Stimulated activated memory B cell treated with anti-CD40 and anti-IgM and Interleukin-4, amounts not matched to agents 10 μg/mL and 1 μg/mL and 100 μg/mL, for 72 hours (primary cell): ENCODE data around the gene PPP2R3B.
A peak's percentile ranks its signal among the peaks of the same experiment; 100 is the strongest.
"Not testable (repeated sequence)": the region's sequence is repeated elsewhere in the genome, so short reads cannot be mapped to it uniquely, and the experiment has no call there.

Experiments used
- ATAC-seq: fragments of 150-1000 bp; cut with Tn5 transposase; 2 replicates; pipeline ENCODE4 v1.10.0; 2021
- H3K27ac Mint-ChIP-seq: one replicate; pipeline ENCODE4 v1.8.0; 2022; ENCODE audit warnings: mild to moderate bottlenecking, mixed read lengths
- H3K27me3 Mint-ChIP-seq: one replicate; pipeline ENCODE4 v1.8.0; 2022; ENCODE audit warnings: mixed read lengths
- H3K36me3 Mint-ChIP-seq: one replicate; pipeline ENCODE4 v1.8.0; 2022; ENCODE audit warnings: mixed read lengths
- H3K4me1 Mint-ChIP-seq: one replicate; pipeline ENCODE4 v1.8.0; 2022; ENCODE audit warnings: mixed read lengths
- H3K4me3 Mint-ChIP-seq: one replicate; pipeline ENCODE4 v1.8.0; 2022; ENCODE audit warnings: mild to moderate bottlenecking, moderate library complexity, mixed read lengths
- H3K9me3 Mint-ChIP-seq: one replicate; pipeline ENCODE4 v1.8.0; 2022; ENCODE audit warnings: mixed read lengths

The PPP2R3B gene, protein sequence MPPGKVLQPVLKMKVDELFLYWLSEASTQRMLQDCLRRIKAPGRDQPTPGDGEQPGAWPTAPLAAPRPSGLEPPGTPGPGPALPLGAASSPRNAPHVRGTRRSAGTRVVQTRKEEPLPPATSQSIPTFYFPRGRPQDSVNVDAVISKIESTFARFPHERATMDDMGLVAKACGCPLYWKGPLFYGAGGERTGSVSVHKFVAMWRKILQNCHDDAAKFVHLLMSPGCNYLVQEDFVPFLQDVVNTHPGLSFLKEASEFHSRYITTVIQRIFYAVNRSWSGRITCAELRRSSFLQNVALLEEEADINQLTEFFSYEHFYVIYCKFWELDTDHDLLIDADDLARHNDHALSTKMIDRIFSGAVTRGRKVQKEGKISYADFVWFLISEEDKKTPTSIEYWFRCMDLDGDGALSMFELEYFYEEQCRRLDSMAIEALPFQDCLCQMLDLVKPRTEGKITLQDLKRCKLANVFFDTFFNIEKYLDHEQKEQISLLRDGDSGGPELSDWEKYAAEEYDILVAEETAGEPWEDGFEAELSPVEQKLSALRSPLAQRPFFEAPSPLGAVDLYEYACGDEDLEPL

DNA sequence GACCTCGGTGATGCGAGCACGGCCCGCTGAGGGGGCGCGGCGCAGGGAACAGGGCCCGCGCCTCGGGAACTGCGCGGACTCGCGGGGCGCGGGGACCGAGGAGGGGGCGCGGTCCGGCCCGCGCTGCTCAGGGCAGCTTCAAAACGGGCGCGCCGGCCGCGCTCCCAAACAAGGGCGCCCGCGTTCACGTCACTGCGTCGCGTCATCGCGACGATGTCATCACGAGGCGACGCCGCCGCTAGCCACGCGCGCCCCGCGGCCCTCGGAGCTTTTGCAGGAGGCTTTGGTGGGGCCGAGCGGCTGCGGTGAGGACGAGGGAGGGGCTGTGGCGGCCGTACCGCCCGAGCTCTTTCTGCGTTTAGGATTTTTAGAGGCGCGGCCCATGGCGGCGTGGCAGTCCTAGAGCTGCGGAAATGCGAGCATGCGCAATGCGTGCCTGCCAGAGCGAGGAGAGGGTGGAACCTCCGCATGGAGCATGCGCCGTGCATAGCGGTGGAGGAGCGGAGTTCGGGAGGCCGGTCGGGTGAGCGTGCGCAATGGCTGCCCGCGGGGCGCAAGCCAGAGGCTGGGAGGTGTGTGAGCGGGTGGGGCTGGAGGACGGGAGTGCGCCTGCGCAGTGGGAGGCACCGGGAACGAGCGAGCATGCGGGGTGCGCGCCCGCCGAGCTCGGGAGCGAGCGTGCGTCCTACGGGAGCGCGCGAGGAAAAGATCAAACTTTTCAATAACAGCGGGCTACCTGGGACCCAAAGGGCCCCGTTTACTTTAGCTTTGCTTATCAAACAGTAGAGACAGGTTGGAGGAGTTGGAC, at the start of gene PPP2R3B:
Gene PPP2R3B (minus strand): TSS at position 140 of the 808 bp plus-strand sequence. CDS start 216 bp downstream, outside the sequence.
- Mint-ChIP-seq H3K4me1 (peaks cover 5% of the 10 kb centered on the region), H3K27me3 (no peaks in the 10 kb centered on the region), H3K4me3 (peak within 1 kb of the TSS; percentile 92), H3K9me3 (no peaks in the 10 kb centered on the region), H3K36me3 (peaks cover 3% of the 10 kb centered on the region), H3K27ac (peak within 1 kb of the TSS; percentile 98)
- ATAC-seq, result peak; percentile 97

DNA sequence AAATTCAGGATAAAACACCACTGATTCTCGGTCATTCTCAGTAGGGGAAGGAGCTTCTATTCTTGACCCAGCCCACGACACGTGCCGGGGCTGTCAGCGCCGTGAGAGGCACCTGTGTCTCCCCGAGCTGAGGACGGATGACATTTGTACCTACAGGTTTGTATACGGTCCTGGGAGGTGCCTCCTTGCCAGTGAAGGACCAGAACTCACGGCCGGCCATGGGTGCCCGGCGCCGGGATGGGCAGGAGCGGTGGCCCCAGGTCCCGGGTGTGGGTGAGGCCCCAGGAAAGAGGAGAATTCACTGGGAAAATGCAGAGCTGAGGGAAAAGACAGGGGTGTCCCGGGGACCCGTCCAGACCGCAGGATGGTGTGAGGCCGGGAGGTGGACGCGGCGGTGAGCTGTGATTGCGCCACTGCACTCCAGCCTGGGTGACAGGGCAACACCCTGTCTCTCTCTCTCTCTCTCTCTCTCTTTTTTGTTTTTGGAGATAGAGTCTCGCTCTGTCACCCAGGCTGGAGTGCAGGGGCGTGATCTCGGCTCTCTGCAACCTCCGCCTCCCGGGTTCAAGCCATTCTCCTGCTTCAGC, 48.9 kb upstream of the PPP2R3B start:
- peaks cover 15% of the 10 kb centered on the region for H3K27me3 Mint-ChIP-seq
- H3K4me1 Mint-ChIP-seq, result peaks cover 14% of the 10 kb centered on the region
- H3K36me3 Mint-ChIP-seq, result peaks cover 6% of the 10 kb centered on the region
- H3K27ac Mint-ChIP-seq, result no peak overlapping the region
- no peak for ATAC-seq
- H3K4me3 Mint-ChIP-seq, result no peak overlapping the region
- H3K9me3 Mint-ChIP-seq, result peaks cover 26% of the 10 kb centered on the region

DNA sequence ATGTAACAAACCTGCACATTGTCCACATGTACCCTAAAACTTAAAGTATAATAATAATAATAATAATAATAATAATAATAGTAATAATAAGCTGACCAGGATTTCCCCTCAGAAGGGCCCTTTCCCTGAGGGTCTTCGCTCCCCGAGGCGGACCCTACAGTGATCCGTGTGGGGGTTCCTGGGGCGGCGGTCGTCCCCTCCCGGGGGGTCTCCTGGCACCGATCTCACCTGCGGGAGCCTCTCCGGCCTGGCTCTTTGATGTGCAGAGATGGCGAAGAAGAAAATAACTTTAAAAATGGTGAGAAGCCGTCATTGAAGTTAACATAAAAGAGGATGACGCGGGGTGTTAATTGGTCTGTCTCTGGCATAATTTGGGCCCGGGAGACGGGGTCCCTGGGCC, 48.2 kb upstream of the PPP2R3B start:
- H3K4me3 Mint-ChIP-seq, result no peak overlapping the region
- peaks cover 22% of the 10 kb centered on the region for H3K27me3 Mint-ChIP-seq
- H3K4me1 Mint-ChIP-seq, result peaks cover 14% of the 10 kb centered on the region
- peaks cover 6% of the 10 kb centered on the region for H3K36me3 Mint-ChIP-seq
- ATAC-seq, result no peak
- peaks cover 20% of the 10 kb centered on the region for H3K9me3 Mint-ChIP-seq
- no peak overlapping the region for H3K27ac Mint-ChIP-seq

DNA sequence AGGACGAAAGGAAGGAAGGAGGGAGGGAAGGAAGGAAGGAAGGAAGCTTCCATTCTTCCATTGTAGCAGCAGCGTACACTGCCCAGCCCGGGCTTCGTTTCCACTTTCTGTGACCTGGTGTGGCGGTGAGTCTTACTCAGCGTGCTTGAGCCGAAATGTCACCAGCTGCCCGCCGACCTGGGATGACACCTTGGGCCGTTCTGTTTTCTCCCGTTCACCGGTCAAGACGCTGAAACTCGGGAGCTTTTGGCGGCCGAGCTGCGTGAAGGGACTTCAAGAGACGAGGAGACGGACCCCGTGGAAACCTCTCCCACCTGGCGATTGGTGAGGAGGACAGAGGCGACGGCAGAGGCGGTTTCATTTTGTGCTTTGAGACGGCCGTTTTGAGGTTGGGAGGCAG, 47.1 kb upstream of the PPP2R3B start:
- Mint-ChIP-seq H3K27ac (no peak overlapping the region), H3K4me3 (no peak overlapping the region), H3K9me3 (peaks cover 14% of the 10 kb centered on the region), H3K4me1 (peaks cover 14% of the 10 kb centered on the region), H3K36me3 (peaks cover 6% of the 10 kb centered on the region), H3K27me3 (peaks cover 30% of the 10 kb centered on the region)
- no peak for ATAC-seq

DNA sequence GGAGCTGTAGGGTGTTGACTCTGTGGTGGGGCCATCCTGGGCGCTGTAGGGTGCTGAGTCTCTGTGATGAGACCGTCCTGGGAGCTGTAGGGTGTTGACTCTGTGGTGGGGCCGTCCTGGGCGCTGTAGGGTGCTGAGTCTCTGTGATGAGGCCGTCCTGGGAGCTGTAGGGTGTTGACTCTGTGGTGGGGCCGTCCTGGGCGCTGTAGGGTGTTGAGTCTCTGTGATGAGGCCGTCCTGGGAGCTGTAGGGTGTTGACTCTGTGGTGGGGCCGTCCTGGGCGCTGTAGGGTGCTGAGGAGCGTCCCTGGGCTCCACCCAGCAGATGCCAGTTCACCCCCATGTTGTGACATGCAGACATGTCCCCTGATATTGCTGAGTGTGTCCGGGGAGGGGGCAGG, 46.0 kb upstream of the PPP2R3B start:
- H3K36me3 Mint-ChIP-seq, H3K4me3 Mint-ChIP-seq, H3K27ac Mint-ChIP-seq, ATAC-seq: not testable (repeated sequence)
- peaks cover 14% of the 10 kb centered on the region for H3K9me3 Mint-ChIP-seq
- H3K27me3 Mint-ChIP-seq, result peaks cover 42% of the 10 kb centered on the region
- H3K4me1 Mint-ChIP-seq, result peaks cover 14% of the 10 kb centered on the region

DNA sequence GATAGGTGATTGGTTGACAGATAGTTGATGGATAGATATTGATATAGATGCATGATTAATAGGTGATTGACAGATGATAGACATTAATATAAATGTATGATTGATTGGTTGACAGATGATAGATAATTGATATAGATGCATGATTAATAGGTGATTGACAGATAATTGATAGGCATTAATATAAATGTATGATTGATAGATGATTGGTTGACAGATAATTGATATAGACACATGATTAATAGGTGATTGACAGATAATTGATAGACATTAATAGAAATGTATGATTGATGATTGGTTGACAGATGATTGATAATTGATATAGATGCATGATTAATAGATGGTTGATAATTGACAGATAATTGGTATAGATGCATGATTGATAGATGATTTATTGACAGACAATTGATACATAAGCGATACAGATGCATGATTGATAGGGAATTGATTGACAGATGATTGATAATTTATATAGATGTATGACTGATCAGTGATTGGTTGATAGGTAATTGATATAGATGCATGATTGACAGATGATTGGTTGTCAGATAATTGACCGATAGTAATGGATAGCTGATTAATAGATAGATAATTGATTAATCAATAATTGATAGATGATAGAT, 44.9 kb upstream of the PPP2R3B start:
- Mint-ChIP-seq H3K27ac (no peak overlapping the region), H3K27me3 (peaks cover 49% of the 10 kb centered on the region), H3K36me3 (peaks cover 6% of the 10 kb centered on the region), H3K9me3 (peaks cover 8% of the 10 kb centered on the region), H3K4me3 (no peak overlapping the region), H3K4me1 (peaks cover 7% of the 10 kb centered on the region)
- ATAC-seq, result no peak

DNA sequence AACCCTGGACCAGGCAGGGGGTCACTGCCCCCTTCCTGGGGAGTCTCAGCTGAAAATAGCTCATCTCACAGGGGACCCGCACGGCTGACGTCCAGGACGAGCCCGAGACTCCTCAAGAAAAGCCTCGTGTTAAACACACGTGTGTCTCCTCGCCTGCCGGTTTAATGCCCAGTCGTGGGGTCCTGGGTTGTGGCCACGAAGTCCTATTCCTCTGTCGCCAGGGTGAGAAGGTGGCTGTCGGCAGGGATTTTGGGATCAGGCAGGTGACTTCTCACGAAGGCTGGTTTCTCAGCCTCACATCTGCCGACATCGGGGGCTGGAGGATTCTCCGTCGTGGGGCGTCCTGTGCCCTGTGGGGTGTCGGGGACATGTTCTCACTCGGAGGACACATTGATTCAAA, 44.3 kb upstream of the PPP2R3B start:
- Mint-ChIP-seq H3K4me1 (peaks cover 1% of the 10 kb centered on the region), H3K9me3 (peaks cover 3% of the 10 kb centered on the region), H3K27me3 (peaks cover 54% of the 10 kb centered on the region), H3K4me3 (no peak overlapping the region), H3K36me3 (peaks cover 6% of the 10 kb centered on the region), H3K27ac (no peak overlapping the region)
- no peak for ATAC-seq

DNA sequence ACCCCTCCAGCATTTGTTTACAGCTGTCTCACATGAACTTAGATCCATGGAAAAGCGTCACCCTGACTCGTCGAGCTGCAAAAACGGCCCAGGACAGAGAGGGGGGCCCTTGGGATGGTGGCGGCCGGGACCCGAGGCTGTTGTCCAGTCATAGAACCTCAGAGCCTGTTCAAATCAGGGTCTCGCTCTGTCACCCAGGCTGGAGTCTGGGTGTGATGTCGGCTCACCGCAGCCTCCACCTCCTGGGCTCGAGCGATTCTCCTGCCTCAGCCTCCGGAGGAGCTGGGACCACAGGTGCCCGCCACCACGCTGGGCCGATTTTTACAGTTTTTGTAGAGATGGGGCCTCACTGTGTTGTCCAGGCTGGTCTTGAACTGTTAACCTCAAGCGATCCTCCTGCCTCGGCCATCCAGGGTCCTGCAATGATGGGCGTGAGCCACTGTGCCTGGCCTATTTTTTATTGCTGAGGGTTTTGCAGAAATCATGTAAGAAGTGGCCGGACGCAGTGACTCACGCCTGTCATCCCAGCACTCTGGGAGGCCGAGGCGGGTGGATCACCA, 42.6 kb upstream of the PPP2R3B start:
- no peak for ATAC-seq
- Mint-ChIP-seq H3K4me1 (no peaks in the 10 kb centered on the region), H3K4me3 (no peak overlapping the region), H3K36me3 (peaks cover 6% of the 10 kb centered on the region), H3K27me3 (peaks cover 62% of the 10 kb centered on the region), H3K9me3 (peaks cover 3% of the 10 kb centered on the region), H3K27ac (no peak overlapping the region)

DNA sequence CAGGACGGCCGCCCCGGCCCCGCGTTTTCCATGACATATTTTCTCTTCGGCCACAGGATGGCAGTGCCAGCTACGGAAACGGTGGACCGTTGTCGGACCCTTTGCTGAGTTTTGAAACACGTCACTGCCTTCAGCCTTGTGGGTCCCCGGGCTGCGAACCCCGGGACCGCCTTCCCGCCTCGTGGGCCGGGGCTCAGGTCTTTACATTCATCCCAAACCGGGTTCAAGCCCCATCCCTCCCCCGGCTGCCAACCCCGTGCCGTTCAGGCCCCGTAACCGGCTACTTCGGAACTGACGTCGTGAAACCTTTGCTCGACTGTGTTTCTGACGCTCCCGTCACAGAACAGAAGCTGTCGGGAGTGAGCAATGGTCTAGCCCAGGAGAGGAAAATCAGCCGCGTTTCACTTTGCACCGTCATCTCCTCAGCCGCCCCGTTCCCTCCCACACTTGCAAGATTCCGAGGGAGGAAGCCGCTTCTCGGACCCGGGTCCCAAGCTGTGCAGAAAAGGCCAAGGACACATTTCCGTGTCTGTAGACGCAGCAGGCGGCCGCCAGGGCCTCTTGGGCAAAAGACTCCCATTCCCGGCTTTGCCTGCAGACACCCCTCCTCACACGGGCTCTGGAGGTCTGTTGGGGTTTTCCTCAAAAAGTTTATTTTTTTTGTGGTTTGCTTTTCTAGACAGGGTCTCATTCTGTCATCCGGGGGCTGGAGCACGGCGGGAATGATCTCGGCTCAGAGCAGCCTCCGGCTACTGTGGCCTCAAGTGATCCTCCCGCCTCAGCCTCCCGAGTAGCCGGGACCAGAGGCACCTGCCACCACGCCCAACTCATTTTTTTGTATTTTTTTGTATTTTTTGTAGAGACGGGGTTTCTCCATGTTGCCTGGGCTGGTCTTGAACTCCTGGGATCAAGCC, 41.4 kb upstream of the PPP2R3B start:
- H3K9me3 Mint-ChIP-seq, result peaks cover 5% of the 10 kb centered on the region
- no peaks in the 10 kb centered on the region for H3K4me1 Mint-ChIP-seq
- peak overlapping the region; percentile 51 for H3K4me3 Mint-ChIP-seq
- no peak for ATAC-seq
- peaks cover 7% of the 10 kb centered on the region for H3K36me3 Mint-ChIP-seq
- H3K27me3 Mint-ChIP-seq, result peaks cover 71% of the 10 kb centered on the region
- no peak overlapping the region for H3K27ac Mint-ChIP-seq

DNA sequence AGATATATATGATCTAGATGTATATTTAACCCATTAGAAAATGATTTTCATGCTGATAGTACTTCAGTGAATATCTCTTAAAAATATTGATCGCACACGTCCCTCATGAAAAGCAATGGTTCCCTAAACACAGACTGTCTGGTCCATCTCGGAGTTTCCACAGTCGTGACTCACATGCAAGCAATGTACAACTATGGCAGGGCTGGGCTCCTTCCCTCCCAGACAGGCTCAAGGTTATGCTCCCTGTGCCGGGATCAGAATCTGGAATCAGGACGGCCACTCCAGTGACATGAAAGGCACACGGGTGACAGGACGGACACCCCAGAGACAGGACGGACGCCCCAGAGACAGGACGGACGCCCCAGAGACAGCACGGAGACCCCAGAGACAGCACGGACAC, 40.2 kb upstream of the PPP2R3B start:
- Mint-ChIP-seq H3K36me3 (peaks cover 7% of the 10 kb centered on the region), H3K9me3 (peaks cover 5% of the 10 kb centered on the region), H3K27ac (no peak overlapping the region), H3K4me1 (peaks cover 6% of the 10 kb centered on the region), H3K4me3 (no peak overlapping the region), H3K27me3 (peaks cover 69% of the 10 kb centered on the region)
- ATAC-seq, result no peak

DNA sequence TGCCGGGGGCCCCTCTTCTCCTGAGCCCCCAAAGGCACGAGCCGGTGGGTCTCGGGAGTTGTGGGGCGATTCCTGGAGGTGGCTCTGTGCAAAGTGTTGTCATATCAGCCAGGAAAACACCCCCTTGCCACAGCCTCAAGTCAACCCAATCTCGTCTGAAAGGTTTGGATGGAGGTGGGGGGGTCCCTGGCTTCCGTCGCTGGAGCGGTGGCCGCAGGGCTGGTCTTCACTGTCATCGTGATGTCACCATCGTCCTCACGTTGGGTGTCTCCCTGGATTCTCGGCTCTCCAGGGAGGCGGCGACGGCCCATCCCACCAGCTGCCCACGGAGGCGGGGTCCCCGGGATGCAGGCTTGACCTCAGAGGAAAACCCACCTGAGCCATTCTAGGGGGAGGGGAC, 38.3 kb upstream of the PPP2R3B start:
- Mint-ChIP-seq H3K27ac (no peak overlapping the region), H3K9me3 (peaks cover 5% of the 10 kb centered on the region), H3K27me3 (peaks cover 51% of the 10 kb centered on the region), H3K4me1 (peaks cover 6% of the 10 kb centered on the region), H3K4me3 (no peak overlapping the region), H3K36me3 (peaks cover 7% of the 10 kb centered on the region)
- no peak for ATAC-seq

DNA sequence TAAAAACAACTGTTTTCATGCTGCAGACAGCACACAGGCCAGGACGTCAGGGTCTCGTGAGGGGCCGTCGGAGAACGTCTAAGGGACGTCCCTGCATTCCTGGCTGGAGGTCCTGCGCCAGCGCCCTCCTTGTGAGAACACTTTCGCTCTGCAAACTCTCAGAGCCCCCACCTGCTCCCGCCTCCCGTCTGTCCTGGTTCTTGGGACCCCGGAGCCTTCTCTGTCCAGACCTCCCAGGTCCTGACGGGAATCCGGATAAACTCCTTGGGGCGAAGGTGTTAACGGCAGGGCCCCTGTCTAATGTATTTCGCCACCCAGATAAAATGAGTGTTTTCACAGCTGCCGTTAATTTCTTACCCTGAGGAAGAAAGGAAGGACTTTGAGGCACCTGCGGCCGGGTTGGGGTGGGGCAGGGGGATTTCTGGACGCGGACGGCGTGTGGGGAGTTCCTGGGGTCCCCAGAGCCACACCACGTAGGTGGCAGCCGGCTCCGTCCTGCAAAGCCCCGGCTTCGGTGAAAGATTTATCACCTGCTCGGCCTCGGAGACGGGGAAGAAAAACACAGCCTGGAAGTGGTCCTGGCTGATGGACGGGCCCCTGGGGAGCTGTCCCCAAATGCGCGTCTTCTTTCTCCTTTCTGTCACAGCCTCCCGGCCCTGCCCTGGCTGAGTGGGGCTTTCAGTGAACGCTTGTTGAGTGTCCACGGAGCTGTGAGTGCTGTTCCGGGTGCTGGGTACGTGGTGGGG, 35.1 kb upstream of the PPP2R3B start:
- H3K27me3 Mint-ChIP-seq, result peaks cover 25% of the 10 kb centered on the region
- H3K36me3 Mint-ChIP-seq, result peaks cover 7% of the 10 kb centered on the region
- peaks cover 6% of the 10 kb centered on the region for H3K4me1 Mint-ChIP-seq
- H3K9me3 Mint-ChIP-seq, result peaks cover 5% of the 10 kb centered on the region
- no peak overlapping the region for H3K4me3 Mint-ChIP-seq
- no peak overlapping the region for H3K27ac Mint-ChIP-seq
- ATAC-seq, result no peak

DNA sequence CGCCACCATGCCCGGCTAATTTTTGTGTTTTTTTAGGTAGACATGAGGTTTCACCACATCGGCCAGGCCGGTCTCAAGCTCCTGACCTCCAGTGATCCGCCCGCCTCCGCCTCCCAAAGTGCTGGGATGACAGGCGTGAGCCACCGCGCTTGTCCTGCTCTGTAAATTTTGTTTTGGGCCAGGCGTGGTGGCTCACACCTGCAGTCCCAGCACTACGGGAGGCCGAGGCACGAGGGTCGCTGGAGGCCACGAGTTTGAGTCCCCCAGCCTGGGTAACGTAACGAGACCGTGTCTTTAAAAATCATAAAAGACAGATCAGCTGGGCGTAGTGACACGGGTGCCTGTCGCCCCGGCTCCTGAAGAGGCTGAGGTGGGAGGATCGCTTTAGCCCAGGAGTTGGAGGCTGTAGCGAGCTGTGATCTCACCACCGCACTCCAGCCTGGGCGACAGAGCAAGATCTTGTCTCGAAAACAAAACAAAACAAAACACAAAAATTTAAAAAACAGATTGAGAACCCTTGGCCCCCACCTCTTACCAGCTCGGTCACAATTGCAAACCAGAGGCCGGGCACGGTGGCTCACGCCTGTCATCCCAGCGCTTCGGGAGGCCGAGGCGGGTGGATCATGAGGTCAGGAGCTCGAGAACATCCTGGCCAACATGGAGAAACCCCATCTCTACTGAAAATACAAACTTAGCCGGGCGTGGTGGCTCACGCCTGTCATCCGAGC, 34.0 kb upstream of the PPP2R3B start:
- Mint-ChIP-seq H3K36me3 (peaks cover 11% of the 10 kb centered on the region), H3K9me3 (peaks cover 5% of the 10 kb centered on the region), H3K4me1 (peaks cover 6% of the 10 kb centered on the region), H3K4me3 (no peak overlapping the region), H3K27ac (no peak overlapping the region), H3K27me3 (peaks cover 13% of the 10 kb centered on the region)
- ATAC-seq, result no peak
